Renal cortical epithelial cell (primary cell): Measurements from ENCODE around the gene NUP62CL. TPM values are rescaled to one million over a fixed set of nuclear protein-coding genes. Genes with fewer than 3 reads are reported as not detected.

ENCODE experiments used
- DNase-seq: peaks from one replicate; pipeline ENCODE4 v3.0.0-alpha.2; 2011; ENCODE audit warnings: low read depth
- total RNA-seq: library from RNA; depleted of rRNA; stranded (reverse); fragments of >200 nt; gene quantifications from 2 replicates; pipeline ENCODE4 v1.2.3, GENCODE V29; 2014

The NUP62CL gene
- total RNA-seq, 1 donor from 2014 or later, result 5.6 TPM

DNA sequence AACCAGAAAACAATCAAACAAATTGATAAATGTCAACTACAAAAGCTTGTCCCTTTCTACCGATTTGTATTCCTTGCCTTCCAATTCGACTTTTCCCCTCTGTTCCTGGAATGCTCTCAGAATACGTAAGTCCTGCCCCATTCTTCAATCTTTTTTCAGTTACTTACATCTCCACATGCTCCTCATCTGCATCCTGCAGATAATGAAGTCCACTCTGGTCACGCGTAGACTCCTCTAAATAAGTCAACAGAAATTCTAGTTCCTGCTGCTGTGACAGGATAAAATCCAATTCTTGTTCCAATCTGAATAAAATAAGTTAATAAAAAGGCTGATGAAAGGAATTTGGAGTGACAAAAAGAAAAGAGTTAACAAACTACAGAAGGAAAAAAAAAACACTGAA, 53.2 kb downstream of the NUP62CL start:
- DNase-seq, result no peak

DNA sequence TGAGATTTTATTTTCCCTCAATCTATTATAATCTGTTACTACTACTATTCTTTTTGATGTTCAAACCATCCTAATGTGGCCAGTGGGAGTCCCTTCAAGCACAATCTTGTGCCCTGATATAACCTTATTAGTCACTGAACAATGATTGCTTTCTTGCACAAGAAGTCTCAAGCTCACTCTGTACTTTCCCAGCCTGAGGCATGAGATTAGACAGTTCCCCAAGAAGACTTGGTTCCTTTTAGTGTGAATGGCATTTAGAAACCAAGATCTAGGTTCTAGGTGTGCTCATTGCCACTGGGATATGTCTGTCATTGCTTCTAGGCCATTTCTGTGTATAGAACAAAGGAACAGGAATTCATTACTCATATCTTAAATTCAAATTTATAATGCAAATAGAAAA, 59.6 kb downstream of the NUP62CL start:
- peak; percentile 78 for DNase-seq

DNA sequence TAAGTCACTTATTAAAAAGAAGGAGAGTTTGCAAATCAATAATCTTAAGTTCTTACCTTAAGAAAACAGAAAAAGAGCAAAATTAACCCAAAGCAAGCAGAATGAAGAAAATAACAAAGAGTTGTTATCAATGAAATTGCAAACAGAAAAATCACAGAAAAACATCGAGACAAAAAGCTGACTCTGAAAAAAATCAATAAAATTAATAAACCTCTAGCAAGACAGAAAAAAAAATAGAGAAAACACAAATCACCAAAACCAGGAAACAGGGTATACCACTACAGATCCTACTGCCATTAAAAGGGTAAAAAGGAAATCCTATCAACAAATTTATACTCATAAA, 70.3 kb downstream of the NUP62CL start:
- DNase-seq, result no peak

- DNase-seq, result peak; percentile 91
These were observed 70.9 kb downstream of the NUP62CL start for GRCh38 chrX:107135049-107135964.

DNA sequence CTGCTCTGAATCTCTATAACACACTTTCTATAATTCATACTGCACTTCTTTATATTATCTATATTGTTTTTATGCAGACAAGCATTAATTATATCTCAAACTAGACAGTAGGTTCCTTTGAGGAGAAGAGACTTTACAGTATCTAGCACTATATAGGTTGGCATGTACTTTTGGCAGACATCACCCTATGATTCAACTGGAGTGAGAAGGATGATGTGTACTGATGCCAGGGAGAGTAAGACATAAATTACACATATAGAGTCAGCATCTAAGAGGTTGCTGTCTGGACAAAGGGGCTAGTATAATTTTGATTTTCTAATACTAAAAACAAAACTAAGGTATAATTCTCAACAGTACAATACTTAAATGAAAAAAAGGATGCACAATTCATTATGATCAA, 82.5 kb downstream of the NUP62CL start:
- no peak for DNase-seq

GRCh38 chrX:107119283-107119682, 87.0 kb downstream of the NUP62CL start:
- DNase-seq, result no peak

- peak; percentile 71 for DNase-seq
These were observed 87.7 kb downstream of the NUP62CL start, which contains the start of gene RBM41 for GRCh38 chrX:107118322-107119147. RBM41 (minus strand) TSS chrX:107118822; CDS start chrX:107118773, 49 bp downstream.

- DNase-seq, result no peak
These were observed 88.3 kb downstream of the NUP62CL start for GRCh38 chrX:107117993-107118321.

- DNase-seq, result peak; percentile 59
These were observed 98.8 kb downstream of the NUP62CL start for GRCh38 chrX:107107459-107107858.

DNA sequence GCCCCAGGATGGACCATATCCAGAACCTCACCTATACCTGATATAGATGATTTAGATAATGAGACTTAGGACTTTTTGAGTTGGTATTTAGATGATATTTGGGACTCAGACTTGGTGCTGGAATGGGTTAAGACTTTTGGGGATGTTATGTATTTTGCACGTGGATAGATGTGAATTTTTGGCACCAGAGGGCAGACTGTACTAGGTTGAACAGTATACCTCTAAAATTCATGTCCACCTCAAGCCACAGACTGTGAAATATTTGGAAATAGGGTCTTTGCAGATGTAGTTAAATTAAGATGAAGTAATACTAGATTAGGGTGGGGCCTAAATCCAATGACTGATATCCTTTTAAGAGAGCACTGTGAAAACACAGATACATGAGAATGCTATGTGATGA, 103.3 kb downstream of the NUP62CL start:
- peak; percentile 4 for DNase-seq

- no peak for DNase-seq
These were observed 130.1 kb downstream of the NUP62CL start for GRCh38 chrX:107076158-107076557.

Other genes starting within 250 kb of the NUP62CL start
- gene MORC4, start 206.2 kb downstream of the NUP62CL start, total RNA-seq, result 41.4 and 41.5 TPM in 2 replicates
- gene RBM41, start 87.6 kb downstream of the NUP62CL start, total RNA-seq, result 19.1 and 21.3 TPM in 2 replicates
- not detected in 2 replicates for gene DNAAF6, start 178 bp upstream of the NUP62CL start, total RNA-seq
- 0.05 TPM in 1 of 2 replicates, not detected in the other for gene FRMPD3, start 243.2 kb upstream of the NUP62CL start, total RNA-seq